Effector CD4-positive, alpha-beta T cell (primary cell): ENCODE data around the gene DNAJB4.
"Not testable (repeated sequence)": the region's sequence is repeated elsewhere in the genome, so short reads cannot be mapped to it uniquely, and the experiment has no call there.

ENCODE experiments used
- DNase-seq: peaks from one replicate; pipeline ENCODE4 v3.0.0-alpha.2; 2020

The DNAJB4 gene

GRCh38 chr1:78040484-78041089 lies 35.8 kb downstream of the DNAJB4 start:
- DNase-seq, result no peak

GRCh38 chr1:78043436-78043835 lies 38.7 kb downstream of the DNAJB4 start:
- DNase-seq, result no peak

GRCh38 chr1:78044796-78045562 lies 40.2 kb downstream of the DNAJB4 start:
- DNase-seq, result no peak

- DNase-seq, result no peak
These were observed 40.8 kb downstream of the DNAJB4 start for GRCh38 chr1:78045563-78045925.

GRCh38 chr1:78045926-78046778 lies 41.4 kb downstream of the DNAJB4 start, which contains the start of gene GIPC2:
GIPC2 (plus strand) TSS chr1:78045966; CDS start chr1:78046095, 129 bp downstream.
- DNase-seq, result no peak

GRCh38 chr1:78047106-78047505 lies 42.4 kb downstream of the DNAJB4 start:
- DNase-seq, result no peak

- DNase-seq, result no peak
These were observed 42.9 kb downstream of the DNAJB4 start for GRCh38 chr1:78047631-78048030.

- no peak for DNase-seq
These were observed 43.7 kb downstream of the DNAJB4 start for GRCh38 chr1:78048446-78048845.

GRCh38 chr1:78049396-78049795 lies 44.7 kb downstream of the DNAJB4 start:
- no peak for DNase-seq

GRCh38 chr1:78051005-78051404 lies 46.3 kb downstream of the DNAJB4 start:
- DNase-seq, result no peak

GRCh38 chr1:78052685-78053405 lies 48.1 kb downstream of the DNAJB4 start:
- DNase-seq, result no peak

GRCh38 chr1:78053498-78053897 lies 48.8 kb downstream of the DNAJB4 start:
- DNase-seq, result no peak

GRCh38 chr1:78054559-78054958 lies 49.8 kb downstream of the DNAJB4 start:
- DNase-seq, result no peak

GRCh38 chr1:78054972-78055371 lies 50.2 kb downstream of the DNAJB4 start:
- no peak for DNase-seq

GRCh38 chr1:78055565-78056132 lies 50.9 kb downstream of the DNAJB4 start:
- DNase-seq, result no peak

- no peak for DNase-seq
These were observed 53.9 kb downstream of the DNAJB4 start for GRCh38 chr1:78058670-78059069.

- no peak for DNase-seq
These were observed 56.3 kb downstream of the DNAJB4 start for GRCh38 chr1:78060857-78061563.

- no peak for DNase-seq
These were observed 57.2 kb downstream of the DNAJB4 start for GRCh38 chr1:78061825-78062523.

GRCh38 chr1:78064886-78065285 lies 60.1 kb downstream of the DNAJB4 start:
- DNase-seq, result not testable (repeated sequence)
